Natural killer cell (primary cell): ENCODE data around the gene IWS1. TPM values are rescaled to one million over a fixed set of nuclear protein-coding genes. Genes with fewer than 3 reads are reported as not detected.

ENCODE experiments used
- ATAC-seq, 3 donors: fragments of 150-1000 bp in 2 of 3; fragments of 200-7000 bp in 1 of 3; cut with Tn5 transposase; 1 replicate in 1 of 3; 2 replicates in 2 of 3; pipeline ENCODE4 v1.10.0; 2021; ENCODE audit warnings: mild to moderate bottlenecking in 2 of 3, moderate library complexity in 2 of 3
- DNase-seq, 2 donors: peaks; one replicate each; pipeline versions ENCODE4 v3.0.0 to v3.0.0-alpha.2; 2013 to 2021; ENCODE audit warnings: mixed read lengths in 1 of 2
- H3K27ac ChIP-seq: one replicate; pipeline ENCODE4 v1.5.1; 2013; ENCODE audit warnings: mild to moderate bottlenecking, low read length
- H3K27me3 ChIP-seq: one replicate; pipeline ENCODE4 v1.6.1; 2013; ENCODE audit warnings: low read length; ENCODE audit not compliant: control insufficient read depth, insufficient read depth
- H3K36me3 ChIP-seq: one replicate; pipeline ENCODE4 v1.6.1; 2013; ENCODE audit warnings: low read length; ENCODE audit not compliant: control insufficient read depth, insufficient read depth
- H3K4me1 ChIP-seq: one replicate; pipeline ENCODE4 v1.6.1; 2013; ENCODE audit warnings: low read length; ENCODE audit not compliant: control insufficient read depth, insufficient read depth
- H3K4me3 ChIP-seq: one replicate; pipeline ENCODE4 v1.5.1; 2013; ENCODE audit warnings: low read length
- H3K9me3 ChIP-seq: one replicate; pipeline ENCODE4 v1.6.1; 2013; ENCODE audit warnings: low read length; ENCODE audit not compliant: control insufficient read depth, insufficient read depth
- H3K27ac Mint-ChIP-seq, 2 donors: one replicate each; pipeline ENCODE4 v1.8.0; 2022; ENCODE audit warnings: mild to moderate bottlenecking in 2 of 2, mixed read lengths in 2 of 2, moderate library complexity in 1 of 2
- H3K27me3 Mint-ChIP-seq, 2 donors: one replicate each; pipeline ENCODE4 v1.8.0; 2022; ENCODE audit warnings: low read depth in 2 of 2, mixed read lengths in 2 of 2
- H3K36me3 Mint-ChIP-seq: one replicate; pipeline ENCODE4 v1.8.0; 2022; ENCODE audit warnings: mixed read lengths
- H3K4me1 Mint-ChIP-seq, 2 donors: one replicate each; pipeline ENCODE4 v1.8.0; 2022; ENCODE audit warnings: mixed read lengths in 2 of 2
- H3K4me3 Mint-ChIP-seq: one replicate; pipeline ENCODE4 v1.8.0; 2022; ENCODE audit warnings: mild to moderate bottlenecking, moderate library complexity, mixed read lengths
- H3K9me3 Mint-ChIP-seq, 2 donors: one replicate each; pipeline ENCODE4 v1.8.0; 2022; ENCODE audit warnings: mixed read lengths in 2 of 2
- CTCF ChIP-seq: fragments of 200-600 bp; IDR thresholded peaks from one replicate; pipeline ENCODE4 v1.8.0; 2022; ENCODE audit warnings: antibody characterized with exemption
- WGBS: methylation state at CpG from one replicate; pipeline ENCODE4 v1.1.7; 2013; ENCODE audit warnings: missing lambda C conversion rate; ENCODE audit not compliant: insufficient coverage; 5-methylcytosine and 5-hydroxymethylcytosine counted together
- intact Hi-C: fragments of 100-400 bp; cut with micrococcal nuclease; formaldehyde crosslinking; loops from one replicate; pipeline ENCODE4 v1.14.2; 2022
- total RNA-seq, 4 donors: library from RNA; stranded (reverse); fragments of 120-200 nt in 1 of 4; gene quantifications; one replicate each; pipeline versions ENCODE4 v1.2.3 to v1.2.4, GENCODE V29; 2013 to 2022

The IWS1 gene
- total RNA-seq, 3 donors from 2014 or later (not counting 1 experiment from before 2014, with no cell fraction given) = 21.7 to 27.1 (median 23.9) TPM

GRCh38 chr2:127516041-127516762, 10.1 kb downstream of the IWS1 start:
- intact Hi-C loops = no loop called here
- no peaks in the 10 kb centered on the region for H3K27me3 Mint-ChIP-seq
- Histone ChIP-seq H3K36me3 (peaks cover 31% of the 10 kb centered on the region), H3K9me3 (no peaks in the 10 kb centered on the region), H3K4me3 (no peak overlapping the region), H3K27ac (no peak overlapping the region), H3K27me3 (no peaks in the 10 kb centered on the region), H3K4me1 (no peaks in the 10 kb centered on the region)
- DNase-seq = no peak
- H3K4me3 Mint-ChIP-seq = no peak overlapping the region
- no peaks in the 10 kb centered on the region for H3K9me3 Mint-ChIP-seq
- peaks cover 59 to 61% of the 10 kb centered on the region in 2 donors for H3K4me1 Mint-ChIP-seq
- peak overlapping the region; percentile 46 to 47 for H3K27ac Mint-ChIP-seq
- peaks cover 7% of the 10 kb centered on the region for H3K36me3 Mint-ChIP-seq
- WGBS = 94% methylated on average over 8 of the region's 14 CpGs
- ATAC-seq = no peak
- TF ChIP-seq CTCF = no peak

- intact Hi-C loops = no loop called here
- peaks cover 32% of the 10 kb centered on the region for H3K36me3 ChIP-seq
- no peak overlapping the region for H3K4me3 Mint-ChIP-seq
- ATAC-seq (no peak), DNase-seq (no peak)
- no peaks in the 10 kb centered on the region for H3K9me3 Mint-ChIP-seq
- H3K4me3 ChIP-seq = no peak overlapping the region
- H3K27me3 Mint-ChIP-seq = no peaks in the 10 kb centered on the region
- H3K36me3 Mint-ChIP-seq = peaks cover 7% of the 10 kb centered on the region
- no peaks in the 10 kb centered on the region for H3K27me3 ChIP-seq
- H3K9me3 ChIP-seq = no peaks in the 10 kb centered on the region
- no peak for TF ChIP-seq CTCF
- no peaks in the 10 kb centered on the region for H3K4me1 ChIP-seq
- 90% methylated on average over 6 of the region's 6 CpGs for WGBS
- no peak overlapping the region for H3K27ac ChIP-seq
- H3K4me1 Mint-ChIP-seq = peaks cover 67 to 69% of the 10 kb centered on the region in 2 donors
- peak overlapping the region; percentile 46 to 47 for H3K27ac Mint-ChIP-seq
Measured at GRCh38 chr2:127515383-127515915, 10.8 kb downstream of the IWS1 start.

- peaks cover 7% of the 10 kb centered on the region for H3K36me3 Mint-ChIP-seq
- no peaks in the 10 kb centered on the region for H3K27me3 Mint-ChIP-seq
- H3K4me1 Mint-ChIP-seq = peaks cover 70 to 76% of the 10 kb centered on the region in 2 donors
- Histone ChIP-seq H3K4me1 (no peaks in the 10 kb centered on the region), H3K27ac (no peak overlapping the region), H3K4me3 (no peak overlapping the region), H3K36me3 (peaks cover 25% of the 10 kb centered on the region), H3K9me3 (no peaks in the 10 kb centered on the region), H3K27me3 (no peaks in the 10 kb centered on the region)
- H3K27ac Mint-ChIP-seq = peak overlapping the region; percentile 47 to 63
- no peak for TF ChIP-seq CTCF
- no peak for DNase-seq
- no peak for ATAC-seq
- WGBS = 96% methylated on average over 13 of the region's 13 CpGs
- no peaks in the 10 kb centered on the region for H3K9me3 Mint-ChIP-seq
- no peak overlapping the region for H3K4me3 Mint-ChIP-seq
- intact Hi-C loops = no loop called here
Measured at GRCh38 chr2:127514485-127514884, 11.8 kb downstream of the IWS1 start.
